Hematopoietic multipotent progenitor cell treated with erythropoietin and hydrocortisone succinate and interleukin-3 and kit ligand, for 4 days (in vitro differentiated cells): ENCODE results near the gene PRIM1.
A peak's percentile ranks its signal among the peaks of the same experiment; 100 is the strongest.
"Not testable (repeated sequence)": the region's sequence is repeated elsewhere in the genome, so short reads cannot be mapped to it uniquely, and the experiment has no call there.

ENCODE experiments used
- DNase-seq: peaks from one replicate; pipeline ENCODE4 v3.0.0-alpha.2; 2015

The PRIM1 gene

DNA sequence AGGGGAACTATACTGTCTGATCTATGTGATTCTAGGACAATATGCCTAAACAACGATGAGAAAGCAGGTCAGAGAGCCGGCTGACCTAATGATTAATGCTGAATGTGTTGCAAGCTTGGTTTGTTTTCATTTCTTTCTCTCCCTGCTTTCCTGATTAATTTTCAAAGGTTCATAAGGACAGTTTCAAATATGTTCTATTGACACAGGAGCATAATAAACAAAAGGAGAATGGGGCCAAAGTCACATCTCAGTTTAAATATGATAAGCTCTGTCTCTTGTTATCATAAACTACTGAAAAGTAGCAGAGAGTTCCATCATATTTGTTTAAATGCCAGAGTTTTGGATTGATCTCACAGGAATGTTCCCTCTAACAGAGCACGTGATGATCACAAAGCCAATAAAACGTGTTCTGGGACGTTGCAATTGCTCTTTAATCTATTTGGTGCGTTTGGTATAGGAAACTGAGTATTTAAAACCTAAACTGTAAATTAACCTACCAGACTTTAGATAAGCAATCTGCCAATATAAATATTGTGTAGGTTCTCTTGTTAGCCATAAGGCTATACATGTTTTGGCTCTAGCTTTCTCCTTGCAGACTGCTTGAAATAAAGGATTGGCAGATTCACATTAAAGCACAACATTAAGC is 7.3 kb upstream of the PRIM1 start:
- DNase-seq, result no peak

DNA sequence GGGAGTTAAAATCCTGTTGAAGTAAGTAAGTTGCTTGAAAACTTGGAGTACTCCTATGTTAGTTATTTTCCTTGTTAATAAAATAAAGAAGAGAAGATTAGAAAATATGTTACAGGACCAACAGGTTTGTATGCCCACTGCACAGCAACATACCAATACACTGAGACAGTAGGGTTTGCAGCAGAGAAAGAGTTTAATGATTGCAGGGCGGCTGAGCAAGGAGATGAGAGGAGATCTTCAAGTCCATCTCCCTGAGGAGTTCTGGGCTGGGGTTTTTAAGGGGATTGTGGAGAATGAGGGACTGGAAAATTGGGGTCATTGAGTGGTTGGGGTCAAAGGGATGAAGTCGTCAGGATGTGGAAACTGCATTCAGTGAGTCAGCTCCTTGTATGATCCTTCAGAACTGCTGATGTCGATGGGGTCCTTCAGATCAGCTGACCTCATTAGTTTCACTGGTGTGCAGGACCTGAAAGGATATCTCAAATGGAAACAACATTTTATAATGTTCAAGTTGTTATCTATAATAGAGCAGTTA is 6.7 kb upstream of the PRIM1 start:
- no peak for DNase-seq

DNA sequence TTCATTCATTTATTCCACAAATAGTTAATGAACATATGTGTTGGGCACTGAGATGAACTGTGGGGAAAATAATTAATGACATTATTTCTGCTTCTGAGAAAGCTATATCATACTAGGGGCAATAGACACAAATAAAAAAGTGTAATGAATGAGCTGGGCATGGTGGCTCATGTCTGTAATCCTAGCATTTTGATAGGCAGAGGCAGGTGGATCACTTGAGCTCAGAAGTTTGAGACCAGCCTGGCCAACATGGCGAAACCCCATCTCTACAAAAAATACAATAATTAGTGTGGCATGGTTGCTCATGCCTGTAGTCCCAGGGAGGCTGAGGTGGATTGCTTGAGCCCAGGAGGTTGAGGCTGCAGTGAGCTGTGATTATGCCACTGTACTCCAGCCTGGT is 5.8 kb upstream of the PRIM1 start:
- DNase-seq, result not testable (repeated sequence)

DNA sequence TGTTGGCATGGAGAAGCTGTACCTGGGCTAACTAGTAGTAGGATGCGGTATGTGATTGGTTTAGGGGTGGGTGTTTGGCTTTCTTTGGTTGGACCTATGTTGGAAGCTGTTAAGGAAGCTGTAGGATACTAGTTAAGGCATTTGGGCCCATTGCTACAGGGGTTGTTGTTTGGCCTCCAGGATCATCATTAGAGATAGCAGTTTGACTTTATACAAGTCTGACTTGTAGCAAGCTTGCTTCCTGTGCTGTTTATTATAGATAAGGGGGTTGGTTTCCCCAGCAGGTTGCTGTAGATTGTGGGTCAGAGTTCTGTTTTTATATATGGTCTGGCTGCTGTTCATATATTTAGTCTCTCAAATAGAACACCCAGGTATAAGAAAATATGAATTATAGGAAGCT is 1.4 kb upstream of the PRIM1 start:
- DNase-seq, result peak; percentile 91

DNA sequence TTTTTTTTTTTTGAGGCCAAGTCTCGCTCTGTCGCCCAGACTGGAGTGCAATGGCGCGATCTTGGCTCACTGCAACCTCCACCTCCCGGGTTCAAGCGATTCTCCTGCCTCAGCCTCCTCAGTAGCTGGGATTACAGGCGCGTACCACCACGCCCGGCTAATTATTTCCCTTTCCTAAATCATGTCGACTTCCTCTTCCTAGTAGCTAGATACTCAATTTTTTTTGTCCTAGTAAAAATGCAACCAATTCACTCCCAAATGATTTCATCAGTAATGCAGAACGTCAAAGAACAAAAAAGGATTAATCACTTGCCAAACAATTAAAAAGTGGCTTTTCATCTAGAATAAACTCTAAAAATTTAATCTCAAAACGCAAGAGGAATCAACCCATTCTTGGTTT is 1.5 kb downstream of the PRIM1 start:
- not testable (repeated sequence) for DNase-seq

DNA sequence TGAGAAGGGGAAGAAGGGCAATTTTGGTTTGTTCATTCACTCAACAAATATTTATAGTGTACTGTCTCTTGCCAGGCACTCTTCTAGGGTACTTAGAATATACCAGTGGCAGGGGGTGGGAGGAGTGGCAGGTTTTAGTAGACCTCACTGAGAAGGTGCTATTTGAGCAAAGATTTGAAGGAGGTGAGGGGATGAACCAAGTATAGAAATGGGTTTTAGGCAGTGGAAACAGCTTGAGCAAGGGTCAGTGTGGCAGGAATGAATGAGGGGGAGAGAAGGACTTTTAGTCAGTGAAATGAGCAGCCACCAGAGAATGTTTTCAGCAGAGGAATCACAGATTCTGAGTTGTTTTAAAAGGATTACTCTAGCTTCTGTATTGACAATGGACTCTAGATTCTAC is 2.3 kb downstream of the PRIM1 start:
- DNase-seq, result no peak

DNA sequence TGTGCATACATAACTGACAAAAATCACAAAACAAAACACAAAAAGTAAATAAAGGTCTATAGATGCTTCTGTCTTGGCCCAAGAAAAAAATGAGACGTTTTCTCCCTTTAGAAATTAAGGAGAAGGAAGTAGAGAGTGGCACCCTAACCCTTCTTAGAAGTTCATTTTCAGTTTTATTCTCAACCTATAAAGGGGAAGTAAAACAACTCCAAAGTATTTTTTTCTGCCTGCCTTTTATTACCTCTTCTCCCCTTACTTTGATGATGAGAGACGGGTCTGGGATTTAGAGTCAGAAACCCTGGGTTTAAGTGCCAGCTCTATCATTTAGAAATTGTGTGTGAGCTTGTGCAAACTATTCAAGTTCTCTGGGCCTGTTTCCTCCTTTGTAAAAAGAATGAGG is 2.8 kb downstream of the PRIM1 start:
- peak; percentile 45 for DNase-seq

DNA sequence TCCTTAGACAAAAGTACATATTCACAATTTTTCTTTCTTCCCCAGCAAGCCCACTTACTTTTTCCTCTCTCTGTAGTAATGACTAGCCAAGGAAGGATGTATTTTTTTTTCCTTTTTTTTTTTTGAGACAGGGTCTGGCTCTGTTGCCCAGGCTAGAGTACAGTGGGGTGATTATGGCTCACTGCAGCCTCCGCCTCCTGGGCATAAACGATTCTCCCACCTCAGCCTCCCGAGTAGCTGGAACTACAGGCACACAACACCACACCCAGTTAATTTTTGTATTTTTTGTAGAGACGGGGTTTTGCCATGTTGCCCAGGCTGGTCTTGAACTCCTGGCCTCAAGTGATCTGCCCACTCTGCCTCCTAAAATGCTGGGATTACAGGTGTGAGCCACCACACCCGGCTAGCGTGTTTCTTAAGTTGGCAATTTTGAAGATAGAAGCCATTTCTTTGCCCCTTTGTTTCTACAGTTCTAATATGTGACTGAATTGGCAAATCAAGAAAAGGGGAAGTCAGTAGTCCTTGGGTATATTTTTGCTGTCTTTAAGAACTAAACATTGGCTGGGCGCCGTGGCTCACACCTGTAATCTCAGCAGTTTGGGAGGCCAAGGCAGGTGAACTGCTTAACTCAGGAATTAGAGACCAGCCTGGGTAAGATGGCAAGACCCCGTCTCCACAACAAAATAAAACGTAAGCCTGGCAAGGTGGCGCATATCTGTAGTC is 23.8 kb downstream of the PRIM1 start:
- DNase-seq, result peak; percentile 34

DNA sequence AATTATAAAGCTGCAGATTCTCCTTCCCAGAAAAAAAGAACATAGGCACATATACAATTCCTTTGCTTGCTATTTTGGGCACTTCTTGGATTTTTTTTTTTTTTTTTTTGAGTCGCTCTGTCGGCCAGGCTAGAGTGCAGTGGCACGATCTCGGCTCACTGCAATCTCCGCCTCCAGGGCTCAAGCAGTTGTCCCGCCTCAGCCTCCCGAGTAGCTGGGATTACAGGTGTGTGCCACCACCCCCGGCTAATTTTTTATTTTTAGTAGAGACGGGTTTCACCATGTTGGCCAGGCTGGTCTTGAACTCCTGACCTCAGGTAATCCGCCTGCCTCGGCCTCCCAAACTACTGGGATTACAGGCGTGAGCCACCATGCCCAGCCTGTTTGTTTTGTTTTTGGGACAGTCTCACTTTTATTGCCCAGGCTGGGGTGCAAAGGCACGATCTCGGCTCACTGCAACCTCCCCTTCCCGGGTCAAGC is 25.9 kb downstream of the PRIM1 start:
- not testable (repeated sequence) for DNase-seq

DNA sequence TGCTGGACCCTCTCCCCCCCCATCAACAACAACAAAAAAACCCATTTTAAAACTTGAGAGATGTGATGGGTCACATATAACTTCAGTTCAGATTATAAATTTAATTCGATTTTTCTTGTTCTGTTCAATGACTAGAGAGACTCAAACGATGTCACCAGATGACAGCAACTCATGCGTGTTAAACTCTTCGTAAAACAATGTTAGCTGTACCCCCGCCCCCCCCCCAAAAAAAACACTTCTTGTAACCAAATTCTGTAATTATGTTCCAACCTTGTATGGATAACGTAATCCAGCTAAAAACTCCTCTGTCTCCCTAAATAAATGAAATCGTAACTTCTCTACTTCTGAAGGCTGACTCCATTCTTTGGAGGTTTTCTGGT is 26.4 kb downstream of the PRIM1 start:
- DNase-seq, result no peak

DNA sequence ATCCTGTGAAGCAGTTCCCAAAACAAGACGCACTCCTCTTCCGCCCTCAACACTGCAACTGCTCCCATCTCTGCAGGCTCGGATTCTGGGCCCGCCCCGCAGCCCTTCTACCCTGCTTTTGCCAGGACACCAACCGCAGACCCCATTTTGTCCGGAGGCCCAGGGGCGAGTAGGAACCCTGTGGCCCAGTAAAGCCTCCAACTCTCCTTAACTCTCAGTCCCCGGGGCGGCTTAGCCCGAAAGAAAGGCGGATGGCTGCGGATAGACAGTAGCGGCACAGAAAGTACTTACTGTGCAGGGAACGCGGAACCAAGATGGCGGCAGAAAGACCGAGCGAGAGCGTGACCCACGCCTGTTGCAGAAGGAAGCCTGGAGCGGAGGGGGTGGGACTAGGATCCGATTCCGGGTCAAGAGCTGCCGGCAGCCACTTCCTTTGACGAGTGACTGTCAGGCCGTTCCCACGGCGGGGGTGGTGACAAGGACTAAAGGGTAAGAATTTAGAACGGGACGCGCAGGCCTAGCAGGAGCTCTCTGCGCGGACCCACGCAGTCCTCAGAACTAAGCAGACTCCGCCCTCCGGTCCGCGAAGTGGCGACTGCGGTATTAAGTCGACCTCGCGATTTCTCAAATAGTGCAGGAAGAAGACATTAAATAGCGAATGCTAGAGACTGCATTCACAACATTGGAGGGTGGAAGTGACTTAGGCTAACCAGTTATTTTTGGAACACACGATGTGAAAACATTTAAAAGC is 27.0 kb downstream of the PRIM1 start, which contains the start of gene NACA:
Gene NACA (minus strand): TSS at position 328 of the 751 bp plus-strand sequence. CDS start 778 bp downstream, outside the sequence.
- DNase-seq, result peak; percentile 100

DNA sequence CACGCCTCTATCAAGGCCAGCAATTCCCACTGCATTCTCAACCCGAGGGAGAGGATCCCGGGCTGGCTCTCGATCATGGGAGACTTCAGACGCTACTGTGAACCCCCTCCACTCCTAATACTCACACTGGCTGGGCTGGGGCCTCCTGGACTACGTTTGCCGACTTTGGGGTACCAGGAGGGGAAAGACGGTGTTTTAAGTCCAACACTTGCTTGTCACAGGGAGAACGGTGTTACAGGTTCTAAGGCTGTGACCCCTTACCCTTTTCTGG is 27.5 kb downstream of the PRIM1 start:
- DNase-seq, result no peak

DNA sequence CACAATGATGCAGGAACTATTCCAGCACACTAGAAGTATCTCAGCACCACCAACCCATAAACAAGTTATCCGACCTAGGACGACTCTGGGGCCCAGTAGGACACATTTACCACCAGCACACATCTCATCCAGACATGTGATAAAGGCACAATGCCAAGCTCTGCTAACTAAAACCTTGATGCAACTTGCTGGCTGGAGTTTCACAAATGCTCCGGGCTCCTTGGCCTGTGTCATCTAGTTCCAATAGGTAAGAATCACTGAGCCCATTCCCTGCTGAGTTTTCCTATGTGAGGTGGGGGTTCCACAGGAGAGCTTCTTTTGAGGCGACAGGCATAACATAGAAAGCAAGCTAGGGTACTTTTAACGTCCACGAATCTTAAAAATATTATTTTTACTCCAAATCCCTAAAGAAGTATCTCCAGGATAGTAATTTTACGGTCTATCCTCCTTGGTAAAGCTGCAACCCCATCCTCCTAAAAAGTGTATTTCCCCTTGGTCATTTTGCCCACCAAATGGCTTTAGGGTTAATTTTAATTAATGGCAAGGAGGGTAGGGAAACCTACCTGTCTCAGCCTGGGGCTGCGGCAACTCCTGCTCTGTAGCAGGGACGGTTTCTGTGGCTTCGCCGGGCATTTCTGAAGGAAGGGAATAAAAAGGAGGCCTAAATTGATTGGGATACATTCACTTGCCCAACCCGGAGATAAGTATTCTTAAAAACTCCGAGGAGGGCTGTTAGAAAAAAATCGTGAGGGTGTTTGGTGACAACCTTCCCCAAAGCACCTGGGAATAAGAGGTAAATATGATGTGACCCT is 28.0 kb downstream of the PRIM1 start:
- peak; percentile 78 for DNase-seq

DNA sequence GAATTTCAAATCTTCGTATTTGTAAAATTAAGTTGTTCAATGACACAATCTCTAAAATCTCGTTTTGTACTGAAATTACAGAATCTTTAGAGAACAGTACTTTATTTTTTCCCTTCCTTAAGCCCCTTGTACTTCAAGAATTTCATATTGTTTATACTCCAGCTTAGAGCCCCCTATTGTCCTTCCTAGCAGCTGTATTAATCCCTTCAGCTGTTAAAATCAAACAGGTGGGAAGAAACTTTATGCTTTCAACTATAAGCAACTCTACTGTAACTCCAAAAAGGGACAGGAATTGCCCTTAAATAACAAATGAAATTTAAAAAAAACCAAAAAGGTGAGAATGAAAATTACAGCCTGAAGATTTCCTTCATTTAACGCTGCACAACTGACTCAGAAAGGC is 28.8 kb downstream of the PRIM1 start:
- no peak for DNase-seq

DNA sequence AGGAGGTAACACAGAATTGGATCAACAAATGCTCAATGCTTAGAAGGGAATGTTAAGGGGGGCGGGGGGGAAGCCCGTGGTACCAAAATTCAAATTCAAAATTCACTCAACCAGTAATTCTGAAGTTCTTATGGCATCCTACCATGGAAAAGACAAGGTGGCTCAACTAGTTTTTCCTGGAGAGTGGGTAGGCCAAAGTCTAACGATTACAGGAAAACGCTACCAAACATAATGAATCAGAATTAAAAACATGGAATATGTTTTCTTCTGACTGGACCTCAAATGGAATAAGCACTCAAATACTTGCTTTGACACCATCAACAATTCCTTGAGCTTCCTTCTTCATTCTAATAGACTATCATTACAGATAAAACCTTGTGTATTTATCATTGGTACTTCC is 29.3 kb downstream of the PRIM1 start:
- DNase-seq, result no peak

DNA sequence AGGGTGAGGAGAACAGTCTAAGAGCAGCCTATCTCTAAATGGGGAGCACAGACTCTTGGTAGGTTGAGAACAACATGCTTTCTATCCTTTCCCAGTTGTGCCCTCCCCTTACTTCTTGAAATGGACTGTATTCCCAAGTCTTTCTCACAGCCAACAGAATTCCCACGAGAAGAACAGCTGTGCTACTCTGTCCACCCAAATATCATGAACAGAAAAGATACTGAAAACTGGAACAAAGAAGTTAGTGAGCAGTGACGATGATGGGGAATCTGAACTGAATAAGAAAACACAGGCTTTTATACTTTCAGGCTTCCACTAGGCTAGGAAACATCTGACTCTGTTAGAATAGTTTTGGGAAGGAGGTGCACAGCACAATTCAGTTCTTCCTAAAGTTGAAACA is 30.4 kb downstream of the PRIM1 start:
- no peak for DNase-seq

DNA sequence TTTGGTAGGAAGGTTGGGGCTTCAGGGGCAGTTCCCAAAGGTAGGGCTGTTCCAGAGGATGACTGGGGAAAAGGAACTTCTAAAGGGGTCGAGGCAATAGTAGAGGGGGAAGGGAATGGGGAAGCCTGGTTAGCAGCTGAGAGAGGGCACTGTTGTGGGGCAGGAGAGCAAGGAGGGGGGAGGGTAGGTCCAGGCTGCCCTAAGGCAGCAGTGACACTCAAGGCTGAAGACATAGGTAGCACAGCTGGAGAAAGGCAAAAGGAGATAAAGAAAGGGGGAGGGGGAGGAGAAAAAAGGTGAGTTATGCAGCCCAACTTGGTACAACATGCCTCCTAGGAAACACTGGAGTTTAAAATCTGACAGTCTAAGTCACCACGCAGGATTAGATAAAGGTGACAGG is 30.9 kb downstream of the PRIM1 start:
- peak; percentile 43 for DNase-seq

DNA sequence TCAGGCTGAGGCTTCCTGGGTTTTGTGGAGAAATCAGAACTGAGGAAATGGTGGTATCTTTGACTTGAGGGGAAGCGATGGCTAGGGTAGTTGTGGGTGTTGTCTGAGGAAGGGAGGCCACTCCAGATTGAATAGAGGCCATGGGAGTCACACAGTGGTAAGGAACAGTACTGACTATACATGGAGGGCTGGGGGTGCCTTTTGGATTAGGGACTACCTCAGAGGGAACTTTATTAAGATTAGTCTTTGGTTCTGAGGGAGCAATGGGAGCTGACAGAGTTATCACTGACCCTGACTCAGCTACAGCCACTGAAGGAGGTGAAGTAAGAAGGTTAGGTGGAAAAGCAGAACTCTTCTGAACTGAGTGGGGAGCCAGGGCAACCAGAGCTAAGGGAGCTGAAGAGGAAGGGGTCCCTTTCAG is 31.4 kb downstream of the PRIM1 start:
- peak; percentile 68 for DNase-seq

DNA sequence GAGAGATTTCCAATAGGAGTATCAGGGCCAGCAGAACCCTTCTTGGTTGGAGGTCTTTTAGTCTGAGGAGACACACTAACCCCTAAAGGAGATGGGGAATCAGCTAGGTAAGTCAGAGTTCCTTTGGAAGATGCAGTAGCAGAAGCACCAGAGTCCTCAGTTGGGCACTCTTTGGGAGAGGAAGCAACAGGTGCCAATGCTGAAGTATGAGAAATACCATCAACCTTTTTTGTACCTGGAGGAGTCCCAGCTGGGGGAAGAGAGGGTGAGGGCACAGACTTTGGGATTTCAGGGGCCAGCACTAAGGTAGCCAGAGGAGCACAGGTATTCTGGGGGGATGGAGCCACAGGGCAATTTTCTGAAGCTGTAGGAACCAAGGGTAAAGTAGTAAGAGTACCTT is 33.1 kb downstream of the PRIM1 start:
- DNase-seq, result no peak

DNA sequence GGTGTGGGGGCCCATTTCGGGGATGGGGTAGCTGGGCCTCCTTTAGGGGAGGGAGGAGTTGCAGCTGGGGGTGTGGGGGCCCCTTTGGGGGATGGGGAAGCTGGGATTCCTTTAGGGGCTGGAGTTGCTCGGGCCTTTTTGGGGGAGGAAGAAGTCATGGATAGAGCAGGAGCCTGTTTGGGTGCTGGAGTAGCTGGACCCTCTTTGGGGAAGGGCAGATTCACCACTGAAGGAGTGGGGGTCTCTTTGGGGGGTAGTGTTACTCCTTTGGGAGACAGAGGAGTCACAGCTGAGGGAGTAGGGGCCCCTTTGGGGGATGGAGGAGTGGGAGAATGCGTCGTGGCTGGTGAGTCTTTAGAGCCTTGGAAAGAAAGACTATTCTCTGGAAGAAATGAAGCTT is 33.5 kb downstream of the PRIM1 start:
- DNase-seq, result no peak

DNA sequence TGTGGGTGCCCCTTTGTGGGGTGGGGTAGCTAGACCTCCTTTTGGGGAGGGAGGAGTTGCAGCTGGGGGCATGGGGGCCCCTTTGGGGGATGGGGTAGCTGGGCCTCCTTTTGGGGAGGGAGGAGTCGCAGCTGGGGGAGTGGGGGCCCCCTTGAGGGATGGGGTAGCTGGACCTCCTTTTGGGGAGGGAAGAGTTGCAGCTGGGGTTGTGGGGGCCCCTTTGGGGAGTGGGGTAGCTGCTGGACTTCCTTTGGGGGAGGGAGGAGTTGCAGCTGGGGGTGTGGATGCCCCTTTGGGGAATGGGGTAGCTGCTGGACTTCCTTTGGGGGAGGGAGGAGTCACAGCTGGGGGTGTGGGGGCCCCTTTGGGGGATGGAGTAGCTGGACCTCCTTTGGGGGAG is 34.0 kb downstream of the PRIM1 start:
- DNase-seq, result no peak

DNA sequence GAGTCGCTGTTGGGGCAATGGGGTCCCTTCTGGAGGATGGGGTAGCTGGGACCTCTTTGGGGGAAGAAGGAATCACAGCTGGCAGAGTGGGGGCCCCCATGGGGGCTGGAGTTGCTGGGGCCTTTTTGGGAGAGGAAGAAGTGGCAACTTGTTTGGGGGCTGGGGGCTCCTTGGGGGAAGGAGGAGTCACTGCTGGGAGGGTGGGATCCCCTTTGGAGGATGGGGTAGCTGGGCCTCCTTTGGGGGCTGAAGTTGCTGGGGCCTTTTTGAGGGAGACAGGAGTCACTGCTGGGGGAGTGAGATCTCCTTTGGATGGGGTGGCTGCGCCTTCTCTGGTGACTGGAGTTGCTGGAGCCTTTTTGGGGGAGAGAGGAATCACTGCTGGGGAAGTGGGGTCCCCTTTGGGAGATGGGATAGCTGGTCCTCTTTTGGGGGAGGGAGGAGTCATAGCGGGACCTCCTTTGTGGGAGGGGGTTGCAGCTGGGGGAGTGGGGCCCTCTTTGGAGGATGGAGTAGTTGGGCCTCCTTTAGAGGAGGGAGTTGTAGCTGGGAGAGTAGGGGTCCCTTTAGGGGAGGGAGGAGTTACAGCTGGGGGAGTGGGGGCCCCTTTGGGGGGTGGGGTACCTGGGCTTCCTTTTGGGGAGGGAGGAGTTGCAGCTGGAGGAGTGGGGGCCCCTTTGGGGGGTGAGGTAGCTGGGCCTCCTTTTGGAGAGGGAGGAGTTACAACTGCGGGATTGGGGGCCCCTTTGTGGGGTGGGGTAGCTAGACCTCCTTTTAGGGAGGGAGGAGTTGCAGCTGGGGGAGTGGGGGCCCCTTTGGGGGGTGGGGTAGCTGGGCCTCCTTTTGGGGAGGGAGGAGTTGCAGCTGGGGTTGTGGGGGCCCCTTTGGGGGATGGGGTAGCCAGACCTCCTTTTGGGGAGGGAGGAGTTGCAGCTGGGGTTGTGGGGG is 34.9 kb downstream of the PRIM1 start:
- no peak for DNase-seq
